B cell (primary cell): Measurements from ENCODE around the gene TPH1. TPM values are rescaled to one million over a fixed set of nuclear protein-coding genes. Genes with fewer than 3 reads are reported as not detected.

Experiments
- ATAC-seq: fragments of 200-7000 bp; cut with Tn5 transposase; one replicate; pipeline ENCODE4 v1.10.0; 2021; ENCODE audit warnings: low read depth, mild to moderate bottlenecking, moderate number of reproducible peaks, moderate library complexity
- CTCF ChIA-PET: fragments of 350-600 bp; sonication (Branson Sonifier 250); formaldehyde crosslinking; loops from one replicate; lab custom pipeline; 2021; ENCODE audit warnings: antibody characterized with exemption, inconsistent platforms; lab: Charles Lee
- POLR2A ChIA-PET: fragments of 350-600 bp; sonication (Branson Sonifier 250); formaldehyde crosslinking; loops from one replicate; lab custom pipeline; 2021; ENCODE audit warnings: antibody characterized with exemption; lab: Charles Lee
- DNase-seq: peaks from one replicate; pipeline ENCODE4 v3.0.0; 2013
- H2AFZ ChIP-seq: 2 replicates; pipeline ENCODE4 v1.6.1; 2012; ENCODE audit warnings: mild to moderate bottlenecking, low read depth, low read length; ENCODE audit not compliant: insufficient read depth, poor library complexity, severe bottlenecking
- H3K27ac ChIP-seq, 2 donors: 1 replicate in 1 of 2; 2 replicates in 1 of 2; pipeline ENCODE4 v1.5.1; 2012 to 2013; ENCODE audit warnings: low read length in 2 of 2, mild to moderate bottlenecking in 2 of 2, moderate library complexity in 1 of 2
- H3K27me3 ChIP-seq, 4 experiments: fragments of 200-600 bp in 1 of 4; sonication (generic) in 1 of 4; replicated peaks in 1 of 4; 1 replicate in 2 of 4; 2 replicates in 2 of 4; pipeline versions ENCODE4 v1.6.1 to v1.7.0; 2013 to 2016; ENCODE audit warnings: low read length in 3 of 4, mild to moderate bottlenecking in 2 of 4, mixed read lengths in 1 of 4, moderate library complexity in 1 of 4; ENCODE audit not compliant: insufficient read depth in 4 of 4, control insufficient read depth in 3 of 4; ENCODE audit errors: control extremely low read depth in 1 of 4
- H3K36me3 ChIP-seq, 2 experiments: replicated peaks in 1 of 2; 1 replicate in 1 of 2; 2 replicates in 1 of 2; pipeline versions ENCODE4 v1.6.1 to v1.7.1; 2013; ENCODE audit warnings: low read length in 1 of 2; ENCODE audit not compliant: insufficient read depth in 2 of 2, control insufficient read depth in 1 of 2; ENCODE audit errors: control extremely low read depth in 1 of 2, extremely low read depth in 1 of 2
- H3K4me1 ChIP-seq, 2 donors: fragments of 200-600 bp in 1 of 2; sonication (generic) in 1 of 2; 1 replicate in 1 of 2; 2 replicates in 1 of 2; pipeline versions ENCODE4 v1.5.1 to v1.6.1; 2013 to 2017; ENCODE audit warnings: low read length in 2 of 2; ENCODE audit not compliant: control insufficient read depth in 2 of 2, insufficient read depth in 2 of 2
- H3K4me2 ChIP-seq: replicated peaks from 2 replicates; pipeline ENCODE3; 2012; ENCODE audit warnings: mild to moderate bottlenecking, low read depth, low read length; ENCODE audit not compliant: poor library complexity, severe bottlenecking
- H3K4me3 ChIP-seq, 5 experiments: fragments of 200-600 bp in 1 of 5; sonication (generic) in 1 of 5; 1 replicate in 3 of 5; 2 replicates in 2 of 5; pipeline versions ENCODE4 v1.5.1 to v1.7.0; 2011 to 2016; ENCODE audit warnings: low read length in 4 of 5, mild to moderate bottlenecking in 4 of 5, low read depth in 2 of 5, control low read depth in 1 of 5, moderate library complexity in 1 of 5; ENCODE audit not compliant: insufficient read depth in 1 of 5; ENCODE audit errors: control extremely low read depth in 1 of 5, extremely low read depth in 1 of 5
- H3K79me2 ChIP-seq: fragments of 200-600 bp; sonication (generic); one replicate; pipeline ENCODE4 v1.6.0; 2016; ENCODE audit warnings: low read length; ENCODE audit not compliant: control insufficient read depth, insufficient read depth
- H3K9ac ChIP-seq: fragments of 200-600 bp; sonication (generic); 2 replicates; pipeline ENCODE4 v1.6.1; 2017; ENCODE audit warnings: mild to moderate bottlenecking, low read length, moderate library complexity
- H3K9me3 ChIP-seq, 3 donors: one replicate each; pipeline versions ENCODE4 v1.6.1 to v1.7.1; 2013; ENCODE audit warnings: low read length in 2 of 3; ENCODE audit not compliant: control insufficient read depth in 2 of 3, insufficient read depth in 1 of 3; ENCODE audit errors: control extremely low read depth in 1 of 3
- H4K20me1 ChIP-seq: 2 replicates; pipeline ENCODE4 v1.6.0; 2012; ENCODE audit warnings: mild to moderate bottlenecking, low read length; ENCODE audit not compliant: insufficient read depth, control insufficient read depth, poor library complexity, severe bottlenecking
- H3K27ac Mint-ChIP-seq: one replicate; pipeline ENCODE4 v1.8.0; 2021; ENCODE audit warnings: mixed read lengths
- H3K27me3 Mint-ChIP-seq: one replicate; pipeline ENCODE4 v1.8.0; 2021; ENCODE audit warnings: mixed read lengths
- H3K4me1 Mint-ChIP-seq: one replicate; pipeline ENCODE4 v1.8.0; 2021; ENCODE audit warnings: mixed read lengths
- H3K4me3 Mint-ChIP-seq: one replicate; pipeline ENCODE4 v1.8.0; 2021; ENCODE audit warnings: mixed read lengths
- H3K9me3 Mint-ChIP-seq: one replicate; pipeline ENCODE4 v1.8.0; 2022; ENCODE audit warnings: mixed read lengths; ENCODE audit not compliant: insufficient read depth
- CTCF ChIP-seq: fragments of 200-600 bp; IDR thresholded peaks from one replicate; pipeline ENCODE4 v1.8.0; 2022; ENCODE audit warnings: antibody characterized with exemption, mild to moderate bottlenecking
- EZH2 ChIP-seq: IDR thresholded peaks from 2 replicates; pipeline ENCODE4 v1.6.1; 2012; ENCODE audit warnings: borderline replicate concordance, low read depth, mild to moderate bottlenecking, moderate library complexity, low read length; ENCODE audit not compliant: insufficient read depth, poor library complexity, severe bottlenecking
- WGBS: methylation state at CpG from one replicate; pipeline ENCODE4 v1.1.5; 2013; ENCODE audit warnings: missing lambda C conversion rate; ENCODE audit not compliant: insufficient coverage; 5-methylcytosine and 5-hydroxymethylcytosine counted together
- intact Hi-C: fragments of 100-400 bp; cut with micrococcal nuclease; formaldehyde crosslinking; loops from one replicate; pipeline ENCODE4 v1.10.0; 2022
- polyA plus RNA-seq: library from polyadenylated mRNA; depleted of rRNA; stranded (reverse); fragments of >200 nt; gene quantifications from 2 replicates; pipeline ENCODE4 v1.2.3, GENCODE V29; 2012
- total RNA-seq, 2 donors: library from RNA; stranded (reverse); fragments of 120-200 nt in 1 of 2; gene quantifications; 1 replicate in 1 of 2; 2 replicates in 1 of 2; pipeline versions ENCODE4 v1.2.3 to v1.2.4, GENCODE V29; 2013 to 2022

The TPH1 gene
- total and polyA plus RNA-seq, 2 donors (not counting 1 experiment from before 2014, with no cell fraction given): 0.51 to 2.8 TPM

DNA sequence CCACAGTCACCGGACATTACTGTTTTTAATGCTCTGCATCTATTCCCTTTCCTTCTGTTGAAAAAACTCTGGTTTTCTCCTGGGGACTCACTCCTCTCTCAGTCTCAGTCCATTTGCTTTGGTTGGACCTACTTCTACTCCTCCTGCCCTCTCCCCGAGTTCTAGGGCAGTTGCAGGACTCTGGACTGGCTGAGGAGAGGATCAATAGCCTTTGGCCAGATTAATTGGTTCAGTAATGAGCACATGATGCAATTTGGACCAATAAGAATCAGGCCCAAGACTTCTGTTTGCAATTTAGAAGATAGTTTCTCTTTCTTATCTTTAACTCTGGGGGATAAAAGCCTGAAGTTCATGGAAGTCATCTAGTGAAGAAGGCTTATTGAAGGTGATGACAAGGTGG, 15.3 kb upstream of the TPH1 start:
- no CpG with 5 or more reads among the region's 2 CpGs for WGBS
- Histone ChIP-seq H3K9me3 (no peaks in the 10 kb centered on the region), H3K27ac (no peak overlapping the region), H4K20me1 (no peaks in the 10 kb centered on the region), H3K4me2 (no peak overlapping the region), H3K79me2 (no peaks in the 10 kb centered on the region), H3K27me3 (no peaks in the 10 kb centered on the region), H3K4me1 (no peaks in the 10 kb centered on the region), H3K36me3 (no peaks in the 10 kb centered on the region), H3K4me3 (no peak overlapping the region), H3K9ac (no peak overlapping the region), H2AFZ (no peak overlapping the region)
- CTCF ChIA-PET: no interaction called here
- H3K4me1 Mint-ChIP-seq: no peaks in the 10 kb centered on the region
- DNase-seq (no peak), ATAC-seq (no peak)
- H3K4me3 Mint-ChIP-seq: no peak overlapping the region
- no peaks in the 10 kb centered on the region for H3K9me3 Mint-ChIP-seq
- intact Hi-C loops: no loop called here
- POLR2A ChIA-PET: no interaction called here
- no peaks in the 10 kb centered on the region for H3K27me3 Mint-ChIP-seq
- no peak for TF ChIP-seq EZH2
- no peak for TF ChIP-seq CTCF
- H3K27ac Mint-ChIP-seq: no peak overlapping the region

- Histone ChIP-seq H3K9me3 (no peaks in the 10 kb centered on the region), H3K9ac (no peak overlapping the region), H3K27me3 (no peaks in the 10 kb centered on the region), H4K20me1 (no peaks in the 10 kb centered on the region), H3K4me1 (no peaks in the 10 kb centered on the region), H3K4me3 (no peak overlapping the region), H2AFZ (no peak overlapping the region), H3K79me2 (no peaks in the 10 kb centered on the region), H3K36me3 (no peaks in the 10 kb centered on the region), H3K27ac (no peak overlapping the region), H3K4me2 (no peak overlapping the region)
- TF ChIP-seq CTCF: no peak
- no peak for TF ChIP-seq EZH2
- POLR2A ChIA-PET: no interaction called here
- intact Hi-C loops: no loop called here
- ATAC-seq: no peak
- H3K4me1 Mint-ChIP-seq: no peaks in the 10 kb centered on the region
- CTCF ChIA-PET: no interaction called here
- 80% methylated on average over 1 of the region's 1 CpG for WGBS
- no peaks in the 10 kb centered on the region for H3K9me3 Mint-ChIP-seq
- DNase-seq: no peak
- no peak overlapping the region for H3K27ac Mint-ChIP-seq
- no peaks in the 10 kb centered on the region for H3K27me3 Mint-ChIP-seq
- no peak overlapping the region for H3K4me3 Mint-ChIP-seq
Observed at GRCh38 chr11:18056561-18057181, 10.6 kb upstream of the TPH1 start.
